PC-3 (cell line): ENCODE results near the gene SLC19A1. TPM values are rescaled to one million over a fixed set of nuclear protein-coding genes. Genes with fewer than 3 reads are reported as not detected.

ENCODE experiments used
- ATAC-seq: fragments of 200-7000 bp; cut with Tn5 transposase; 2 replicates; pipeline ENCODE4 v1.9.1; 2020; ENCODE audit warnings: mild to moderate bottlenecking, moderate library complexity
- BruUV-seq: library from RNA; stranded (reverse); fragments of 400-500 nt; replicated peaks from 2 replicates; lab custom pipeline; 2021; lab: Mats Ljungman, UMichigan
- CTCF ChIA-PET: fragments of 300-600 bp; sonication (Branson Sonifier 250); formaldehyde crosslinking; loops from one replicate; lab custom pipeline; 2022; ENCODE audit warnings: antibody characterized with exemption; lab: Charles Lee
- POLR2A ChIA-PET: fragments of 300-600 bp; sonication (Branson Sonifier 250); formaldehyde crosslinking; loops from one replicate; lab custom pipeline; 2022; ENCODE audit warnings: antibody characterized with exemption; ENCODE audit not compliant: unreplicated experiment; lab: Charles Lee
- DNase-seq: peaks from one replicate; pipeline ENCODE4 v3.0.0-alpha.2; 2015
- H2AFZ ChIP-seq: fragments of 300-600 bp; sonication (generic); 2 replicates; pipeline ENCODE4 v1.6.0; 2016; ENCODE audit warnings: antibody characterized with exemption, low read length
- H3F3A ChIP-seq: fragments of 300-600 bp; sonication (generic); one replicate; pipeline ENCODE4 v1.6.0; 2017; ENCODE audit warnings: antibody characterized with exemption, low read length, control low read depth, mild to moderate bottlenecking; ENCODE audit not compliant: unreplicated experiment
- H3K27ac ChIP-seq: fragments of 300-600 bp; sonication (generic); 2 replicates; pipeline ENCODE4 v1.5.1; 2016; ENCODE audit warnings: mild to moderate bottlenecking, low read length
- H3K27me3 ChIP-seq: fragments of 300-600 bp; sonication (generic); 2 replicates; pipeline ENCODE4 v1.6.1; 2016; ENCODE audit warnings: low read length, mixed read lengths
- H3K36me3 ChIP-seq: fragments of 300-600 bp; sonication (generic); 2 replicates; pipeline ENCODE4 v1.6.1; 2016; ENCODE audit warnings: low read depth, mixed run types, low read length, mixed read lengths
- H3K4me1 ChIP-seq: fragments of 300-600 bp; sonication (generic); 2 replicates; pipeline ENCODE4 v1.5.1; 2016; ENCODE audit warnings: low read length; ENCODE audit not compliant: insufficient read depth
- H3K4me2 ChIP-seq: fragments of 300-600 bp; sonication (generic); 2 replicates; pipeline ENCODE4 v1.6.0; 2016; ENCODE audit warnings: low read length
- H3K4me3 ChIP-seq: fragments of 300-600 bp; sonication (generic); 2 replicates; pipeline ENCODE4 v1.5.1; 2016; ENCODE audit warnings: mild to moderate bottlenecking, low read length, mixed read lengths
- H3K79me2 ChIP-seq: fragments of 300-600 bp; sonication (generic); 2 replicates; pipeline ENCODE4 v1.6.1; 2017; ENCODE audit warnings: low read length, mixed read lengths
- H3K9ac ChIP-seq: fragments of 300-600 bp; sonication (generic); 2 replicates; pipeline ENCODE4 v1.6.0; 2016; ENCODE audit warnings: mild to moderate bottlenecking, low read length
- H3K9me2 ChIP-seq: fragments of 300-600 bp; sonication (generic); replicated peaks from 2 replicates; pipeline ENCODE4 v1.6.1; 2016; ENCODE audit warnings: mixed run types, low read length, mixed read lengths
- H3K9me3 ChIP-seq: fragments of 300-600 bp; sonication (generic); 2 replicates; pipeline ENCODE4 v1.6.1; 2016; ENCODE audit warnings: low read length, mixed read lengths
- H4K20me1 ChIP-seq: fragments of 300-600 bp; sonication (generic); 2 replicates; pipeline ENCODE4 v1.6.1; 2016; ENCODE audit warnings: low read length, mixed read lengths
- EZH2 ChIP-seq: fragments of 300-600 bp; sonication (generic); IDR thresholded peaks from one replicate; pipeline ENCODE4 v1.6.1; 2017; ENCODE audit warnings: antibody characterized with exemption, mild to moderate bottlenecking, low read length; ENCODE audit not compliant: unreplicated experiment
- EZH2phosphoT487 ChIP-seq: fragments of 300-600 bp; sonication (generic); IDR thresholded peaks from 2 replicates; pipeline ENCODE4 v1.6.1; 2018; ENCODE audit warnings: mild to moderate bottlenecking, antibody characterized with exemption, low read length, borderline replicate concordance
- intact Hi-C: fragments of 100-400 bp; cut with micrococcal nuclease; formaldehyde crosslinking; loops from 2 replicates; pipeline ENCODE4 v1.9.0; 2023
- total RNA-seq: library from RNA; depleted of rRNA; stranded (reverse); fragments of >200 nt; gene quantifications from 2 replicates; pipeline ENCODE4 v1.2.3, GENCODE V29; 2014
- TF ChIP-seq, protein P1 (sequence below): fragments of 300-600 bp; sonication (generic); conservative IDR thresholded peaks from 2 replicates; pipeline ENCODE4 v1.5.1; 2017; ENCODE audit warnings: antibody characterized with exemption, low read depth, mild to moderate bottlenecking, low read length

SLC19A1 gene
- total RNA-seq, 1 experiment from 2014 or later = 54.2 TPM

DNA sequence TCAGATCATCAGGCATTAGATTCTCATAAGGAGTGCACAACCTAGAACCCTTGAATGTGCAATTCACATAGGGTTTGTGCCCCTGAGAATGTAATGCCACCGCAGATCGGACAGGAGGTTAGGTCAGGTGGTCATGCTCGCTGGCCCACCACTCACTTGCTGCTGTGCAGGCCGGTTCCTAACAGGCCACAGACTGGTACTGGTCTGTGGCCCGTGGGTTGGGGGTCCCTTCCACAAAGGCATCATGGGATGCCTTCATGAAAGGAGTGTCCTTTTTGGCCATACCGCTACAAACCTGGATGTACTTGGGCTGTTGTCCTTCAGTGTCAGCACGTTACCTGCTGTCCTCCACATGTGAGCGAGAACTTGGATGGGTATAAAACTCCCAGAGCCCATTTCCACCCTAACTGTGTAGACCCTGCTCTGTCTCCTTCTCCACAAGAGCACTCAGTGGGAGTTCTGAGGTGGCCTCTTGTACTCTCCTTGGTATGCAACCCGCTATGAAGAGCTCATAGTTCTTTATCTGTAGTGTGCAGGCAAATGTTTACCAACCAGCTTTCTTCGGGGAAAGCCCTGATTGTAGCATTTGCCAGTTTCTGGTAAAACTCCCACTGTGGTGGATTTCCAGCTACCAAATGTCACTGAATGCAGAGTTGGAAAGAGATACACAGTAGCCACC, 41.7 kb upstream of the SLC19A1 start:
- Histone ChIP-seq H3K27ac (no peak overlapping the region), H3K79me2 (no peaks in the 10 kb centered on the region), H3K4me1 (no peaks in the 10 kb centered on the region), H2AFZ (no peak overlapping the region), H3K9me2 (no peaks in the 10 kb centered on the region), H3K4me2 (no peak overlapping the region), H3K27me3 (peaks cover 13% of the 10 kb centered on the region; the same call in 1 of the 2 replicates), H4K20me1 (no peaks in the 10 kb centered on the region), H3F3A (no peaks in the 10 kb centered on the region), H3K36me3 (no peaks in the 10 kb centered on the region), H3K9ac (no peak overlapping the region), H3K4me3 (no peak overlapping the region), H3K9me3 (no peaks in the 10 kb centered on the region)
- ChIA-PET POLR2A (no interaction called here), CTCF (no interaction called here)
- DNase-seq = no peak
- TF ChIP-seq EZH2 = no peak
- TF ChIP-seq EZH2phosphoT487 = no peak
- TF ChIP-seq, protein P1, sequence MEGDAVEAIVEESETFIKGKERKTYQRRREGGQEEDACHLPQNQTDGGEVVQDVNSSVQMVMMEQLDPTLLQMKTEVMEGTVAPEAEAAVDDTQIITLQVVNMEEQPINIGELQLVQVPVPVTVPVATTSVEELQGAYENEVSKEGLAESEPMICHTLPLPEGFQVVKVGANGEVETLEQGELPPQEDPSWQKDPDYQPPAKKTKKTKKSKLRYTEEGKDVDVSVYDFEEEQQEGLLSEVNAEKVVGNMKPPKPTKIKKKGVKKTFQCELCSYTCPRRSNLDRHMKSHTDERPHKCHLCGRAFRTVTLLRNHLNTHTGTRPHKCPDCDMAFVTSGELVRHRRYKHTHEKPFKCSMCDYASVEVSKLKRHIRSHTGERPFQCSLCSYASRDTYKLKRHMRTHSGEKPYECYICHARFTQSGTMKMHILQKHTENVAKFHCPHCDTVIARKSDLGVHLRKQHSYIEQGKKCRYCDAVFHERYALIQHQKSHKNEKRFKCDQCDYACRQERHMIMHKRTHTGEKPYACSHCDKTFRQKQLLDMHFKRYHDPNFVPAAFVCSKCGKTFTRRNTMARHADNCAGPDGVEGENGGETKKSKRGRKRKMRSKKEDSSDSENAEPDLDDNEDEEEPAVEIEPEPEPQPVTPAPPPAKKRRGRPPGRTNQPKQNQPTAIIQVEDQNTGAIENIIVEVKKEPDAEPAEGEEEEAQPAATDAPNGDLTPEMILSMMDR = no peak
- no TSS peak for BruUV-seq
- ATAC-seq = no peak
- intact Hi-C loops = no loop called here

DNA sequence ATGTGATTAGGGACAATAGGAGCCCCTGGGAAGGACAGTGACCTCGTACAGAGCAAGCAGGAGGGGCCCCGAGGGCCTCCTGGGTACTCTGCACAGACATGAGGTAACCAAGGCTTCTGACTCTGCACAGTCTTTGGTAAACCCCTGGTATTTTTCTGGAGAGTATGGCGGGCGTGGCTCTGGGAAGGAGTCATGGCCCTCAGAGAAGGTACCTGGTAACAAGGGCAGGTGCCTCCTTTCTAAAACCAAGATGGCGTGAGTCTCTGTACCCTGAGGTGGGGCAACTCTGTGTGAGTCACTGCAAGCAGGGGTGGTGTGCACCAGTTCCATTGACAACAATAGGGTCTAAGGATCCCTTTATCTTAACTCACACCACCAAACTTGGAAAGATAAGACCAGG, 39.9 kb upstream of the SLC19A1 start:
- BruUV-seq = no TSS peak

DNA sequence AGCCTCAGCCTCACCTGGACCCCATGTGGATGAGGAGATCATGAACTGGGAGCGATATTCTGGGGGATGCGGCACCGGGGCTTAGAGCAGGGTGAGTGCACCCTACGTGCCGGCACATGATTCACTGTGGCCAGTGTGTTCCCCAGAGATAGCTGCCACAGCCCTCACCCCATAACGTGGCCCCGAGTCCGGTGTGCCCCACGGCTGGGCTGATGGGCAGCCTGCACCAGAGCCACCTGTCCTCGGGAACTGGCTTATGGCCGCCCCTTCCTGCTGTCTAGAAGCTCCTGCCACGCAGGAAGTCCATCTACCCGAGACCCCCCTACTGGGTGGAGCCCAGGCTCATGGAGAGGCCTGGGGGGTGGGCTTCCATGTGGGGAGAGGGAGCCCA, 39.1 kb upstream of the SLC19A1 start:
- Histone ChIP-seq H3K9ac (no peak overlapping the region), H3K9me3 (no peaks in the 10 kb centered on the region), H3K27me3 (peaks cover 22% of the 10 kb centered on the region; the same call in 1 of the 2 replicates), H2AFZ (no peak overlapping the region), H3K9me2 (no peaks in the 10 kb centered on the region), H3K4me2 (no peak overlapping the region), H4K20me1 (no peaks in the 10 kb centered on the region), H3K27ac (no peak overlapping the region), H3K4me3 (no peak overlapping the region), H3K36me3 (no peaks in the 10 kb centered on the region), H3K79me2 (no peaks in the 10 kb centered on the region), H3F3A (no peaks in the 10 kb centered on the region), H3K4me1 (no peaks in the 10 kb centered on the region)
- ChIA-PET POLR2A (no interaction called here), CTCF (no interaction called here)
- intact Hi-C loops = no loop called here
- no peak for DNase-seq
- TF ChIP-seq, protein P1 = no peak
- TF ChIP-seq EZH2 (no peak), EZH2phosphoT487 (no peak)
- BruUV-seq = no TSS peak
- ATAC-seq = no peak

More for the DNA sequence above, 39.9 kb upstream of the SLC19A1 start:
- no peak for TF ChIP-seq EZH2phosphoT487
- TF ChIP-seq, protein P1 = no peak
- TF ChIP-seq EZH2 = no peak
- H3K9me3 ChIP-seq = no peaks in the 10 kb centered on the region
- H3K27ac ChIP-seq = no peak overlapping the region
- H3K9ac ChIP-seq = no peak overlapping the region
- no peaks in the 10 kb centered on the region for H3K79me2 ChIP-seq
- DNase-seq (no peak), ATAC-seq (no peak)
- ChIA-PET CTCF (no interaction called here), POLR2A (no interaction called here)
- H3K9me2 ChIP-seq = no peaks in the 10 kb centered on the region
- H3K4me1 ChIP-seq = no peaks in the 10 kb centered on the region
- H3K4me2 ChIP-seq = no peak overlapping the region
- intact Hi-C loops = no loop called here
- no peak overlapping the region for H3K4me3 ChIP-seq
- H2AFZ ChIP-seq = no peak overlapping the region
- H3K36me3 ChIP-seq = no peaks in the 10 kb centered on the region
- H4K20me1 ChIP-seq = no peaks in the 10 kb centered on the region
- no peaks in the 10 kb centered on the region for H3F3A ChIP-seq
- peaks cover 14% of the 10 kb centered on the region; the same call in 1 of the 2 replicates for H3K27me3 ChIP-seq
